Astrocyte of the hippocampus (primary cell): Measurements from ENCODE around the gene GLG1.
"Not testable (repeated sequence)": the region's sequence is repeated elsewhere in the genome, so short reads cannot be mapped to it uniquely, and the experiment has no call there.

Source experiments
- DNase-seq: peaks from one replicate; pipeline ENCODE4 v3.0.0; 2011; ENCODE audit warnings: low read depth, low spot score

GLG1 gene

GRCh38 chr16:74575175-74575806 lies 31.6 kb downstream of the GLG1 start:
- no peak for DNase-seq

DNA sequence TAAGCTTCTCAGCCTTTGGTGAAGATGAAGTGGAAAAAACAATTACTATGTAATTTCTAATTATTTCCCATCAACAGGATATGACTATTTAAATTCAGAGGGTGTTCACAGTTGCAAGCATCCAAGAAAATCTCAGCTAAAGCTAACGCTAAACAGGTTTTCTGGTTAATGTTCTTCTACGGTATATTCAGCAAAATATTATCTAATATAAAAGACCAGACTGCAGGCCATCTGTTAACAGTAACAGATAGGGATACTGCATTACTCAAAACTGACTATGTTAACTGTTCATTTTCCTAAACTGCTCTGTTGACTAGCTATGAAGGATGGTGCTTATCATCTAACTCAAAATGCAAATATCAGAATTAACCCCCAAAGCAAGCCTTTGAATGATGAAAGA lies 32.8 kb downstream of the GLG1 start:
- DNase-seq, result no peak

DNA sequence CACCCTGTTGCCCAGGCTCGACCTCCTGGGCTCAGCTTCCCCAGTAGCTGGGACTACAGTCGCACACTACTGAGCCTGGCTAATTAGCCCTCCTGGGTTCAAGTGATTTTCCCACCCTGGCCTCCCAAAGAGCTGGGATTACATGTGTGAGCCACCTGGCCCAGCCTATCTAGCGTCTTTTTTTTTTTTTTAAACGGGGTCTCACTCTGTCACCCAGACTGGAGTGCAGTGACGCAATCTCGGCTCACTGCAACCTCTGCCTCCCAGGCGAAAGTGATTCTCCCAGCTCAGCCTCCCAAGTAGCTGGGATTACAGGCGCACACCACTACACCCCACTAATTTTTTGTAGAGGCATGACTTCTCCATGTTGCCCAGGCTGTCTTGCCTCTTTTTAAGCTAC lies 33.3 kb downstream of the GLG1 start:
- no peak for DNase-seq

DNA sequence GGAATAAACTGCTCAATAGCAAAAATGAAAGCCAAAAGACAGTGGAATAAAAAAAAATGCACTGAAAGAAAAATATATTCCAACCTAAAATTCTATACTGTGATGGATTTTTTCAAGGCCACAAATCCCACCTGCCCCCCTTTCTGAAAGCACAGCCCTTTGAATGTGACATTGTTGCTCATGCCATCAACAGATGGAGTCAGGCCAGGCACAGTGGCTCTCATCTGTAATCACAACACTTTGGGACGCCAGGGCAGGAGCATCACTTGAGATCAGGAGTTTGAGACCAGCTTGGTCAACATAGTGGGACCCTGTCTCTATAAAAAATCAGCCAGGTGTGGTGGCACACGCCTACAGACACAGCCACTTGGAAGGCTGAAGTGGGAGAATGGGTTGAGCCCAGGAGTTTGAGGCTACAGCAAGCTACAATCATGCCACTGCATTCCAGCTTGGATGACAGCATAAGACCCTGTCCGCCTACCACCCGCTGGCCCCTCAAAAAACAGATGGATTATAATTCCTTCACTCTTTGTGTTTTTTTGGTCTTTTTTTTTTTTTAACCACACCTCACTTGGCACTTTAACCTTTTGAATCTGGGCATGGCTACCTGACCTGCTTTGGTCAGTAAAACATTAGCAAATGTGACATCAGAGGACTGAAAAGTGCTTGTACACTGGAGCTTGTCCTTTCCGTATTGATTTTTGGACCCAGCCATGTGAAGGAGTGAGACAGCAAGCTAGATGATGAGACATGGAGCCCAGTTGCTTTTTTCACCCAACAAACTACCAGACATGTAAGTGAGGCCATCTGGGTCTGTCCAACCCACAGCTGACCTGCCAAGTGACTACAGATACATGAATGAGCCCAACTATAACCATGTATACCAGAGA lies 36.3 kb downstream of the GLG1 start:
- no peak for DNase-seq

DNA sequence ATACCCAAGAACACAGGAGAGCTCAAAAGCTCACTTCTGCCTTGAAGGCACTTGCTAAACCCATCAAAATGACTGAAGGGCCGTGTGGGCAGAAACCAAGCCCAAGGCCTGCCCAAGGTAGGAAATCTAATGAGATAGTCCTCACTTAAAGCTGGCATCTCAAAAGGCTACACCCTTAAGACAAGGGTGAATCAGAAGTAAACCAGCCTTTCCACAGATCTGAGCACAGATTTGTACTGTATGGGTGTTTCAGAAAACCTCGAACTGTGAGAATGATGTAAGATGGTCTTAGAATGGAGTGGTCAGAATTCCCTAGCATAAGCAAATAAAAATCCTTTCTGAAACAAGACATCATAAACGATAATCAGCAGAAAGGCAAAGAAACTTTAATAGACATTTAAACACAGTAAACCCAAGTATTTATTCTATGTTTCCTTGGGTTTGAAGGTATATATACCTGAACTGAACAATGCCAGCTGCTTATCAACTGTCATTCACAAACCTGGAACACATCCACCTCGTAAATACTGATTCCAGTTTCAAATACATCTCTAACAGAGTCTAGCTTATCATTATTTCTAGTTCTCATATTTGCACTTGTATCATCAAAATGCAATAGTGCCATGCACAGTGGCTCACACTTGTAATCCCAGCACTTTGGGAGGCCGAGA lies 37.8 kb downstream of the GLG1 start:
- DNase-seq, result peak; percentile 21

DNA sequence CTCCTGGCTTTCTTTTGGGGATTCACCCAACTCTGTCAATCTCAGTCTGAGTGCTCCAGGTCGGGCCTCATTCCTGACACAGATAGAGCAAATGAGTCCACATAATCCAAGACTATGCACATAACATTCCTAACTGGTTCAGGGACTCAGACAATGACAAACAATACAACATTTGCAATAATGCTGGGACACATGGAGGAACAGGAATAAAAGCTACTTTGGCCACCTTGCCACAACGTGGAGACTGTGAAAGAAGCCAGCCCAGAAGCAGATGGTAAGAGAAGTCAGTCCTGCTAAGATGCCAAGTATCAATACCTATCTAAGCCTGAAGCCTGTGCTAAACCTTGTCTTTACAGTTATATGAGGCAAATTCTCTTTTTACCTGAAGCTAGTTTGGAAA lies 39.0 kb downstream of the GLG1 start:
- DNase-seq, result no peak

DNA sequence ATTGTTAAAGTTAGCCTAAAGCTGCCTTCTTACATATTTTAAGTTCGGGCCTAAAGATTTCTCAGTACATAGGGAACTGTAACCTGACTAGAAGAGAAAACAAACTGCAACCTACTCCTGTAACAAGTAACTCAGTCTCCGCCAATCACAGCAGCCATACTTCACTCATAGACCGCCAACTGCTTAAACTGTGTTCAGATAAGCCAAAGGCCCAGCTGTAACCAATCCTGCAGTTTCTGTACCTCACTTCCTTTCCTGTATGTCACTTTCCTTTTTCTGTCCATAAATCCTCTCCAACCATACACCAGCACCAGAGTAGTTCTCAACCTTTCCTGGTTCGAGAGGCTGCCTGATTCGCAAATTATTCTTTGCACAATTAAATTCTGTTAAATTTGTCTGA lies 41.5 kb downstream of the GLG1 start:
- no peak for DNase-seq

DNA sequence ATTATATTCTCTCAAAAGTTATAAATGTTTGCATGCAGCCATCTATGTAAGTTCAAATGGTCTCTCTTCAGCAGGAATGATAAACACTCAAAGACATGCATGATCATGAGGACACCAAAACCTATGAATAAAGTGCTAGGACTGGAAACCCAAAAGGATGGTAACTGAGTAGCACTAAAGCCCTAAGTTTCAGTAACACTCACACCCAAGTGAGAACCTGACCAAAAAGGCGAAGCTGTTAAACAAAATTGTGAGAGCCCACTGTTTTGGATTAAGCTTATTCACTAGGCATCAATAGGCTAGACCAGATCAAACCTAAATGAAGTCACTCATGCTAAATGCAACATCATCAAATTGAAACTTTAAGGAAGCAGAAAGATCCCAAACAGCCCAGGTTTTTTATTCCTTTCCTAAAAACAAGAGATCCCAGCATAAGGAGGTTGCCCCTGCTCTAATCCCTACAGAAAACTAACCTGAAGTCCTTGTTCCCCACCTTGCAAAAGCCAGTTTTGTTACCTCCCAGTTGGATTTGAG lies 42.4 kb downstream of the GLG1 start:
- no peak for DNase-seq

GRCh38 chr16:74563828-74564263 lies 43.1 kb downstream of the GLG1 start:
- peak; percentile 22 for DNase-seq

DNA sequence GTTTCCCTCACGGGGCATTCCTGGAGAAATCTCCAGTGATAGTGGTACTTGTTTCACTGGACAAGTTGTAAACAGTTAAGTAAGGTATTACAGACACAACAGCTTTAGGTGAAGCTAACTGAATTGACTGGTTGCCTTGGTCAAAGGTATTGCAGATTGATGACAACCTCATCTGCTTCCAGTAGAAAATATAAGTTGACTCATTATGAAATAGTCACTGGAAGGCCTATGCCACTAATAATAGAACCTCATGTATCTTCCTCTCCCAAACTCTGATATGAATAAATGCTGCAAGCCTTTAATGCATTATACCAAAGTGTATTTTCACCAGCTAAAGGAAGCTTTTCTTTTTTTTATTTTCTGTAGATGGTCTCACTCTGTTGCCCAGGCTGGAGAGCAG lies 44.8 kb downstream of the GLG1 start:
- DNase-seq, result no peak

GRCh38 chr16:74561626-74562025 lies 45.3 kb downstream of the GLG1 start:
- DNase-seq, result no peak

DNA sequence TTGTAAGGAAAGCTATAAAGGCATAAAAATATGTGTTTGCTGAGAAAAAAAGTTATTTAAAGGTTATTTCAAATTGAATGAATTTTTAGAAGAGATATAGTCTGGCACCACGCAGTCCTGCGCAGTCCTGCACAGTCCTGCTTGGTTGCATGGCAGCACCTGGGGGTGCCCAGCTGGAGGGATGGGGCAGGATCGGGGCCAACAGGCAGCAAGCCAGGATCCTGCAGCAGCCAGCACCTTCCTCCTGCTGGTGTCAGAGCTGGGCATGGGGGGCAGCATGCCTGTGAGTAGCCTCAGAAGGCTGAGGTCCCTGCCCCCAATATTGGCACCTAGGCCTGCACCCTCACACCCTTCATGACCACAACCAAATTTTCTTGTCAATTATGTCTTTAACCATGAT lies 46.0 kb downstream of the GLG1 start:
- no peak for DNase-seq

DNA sequence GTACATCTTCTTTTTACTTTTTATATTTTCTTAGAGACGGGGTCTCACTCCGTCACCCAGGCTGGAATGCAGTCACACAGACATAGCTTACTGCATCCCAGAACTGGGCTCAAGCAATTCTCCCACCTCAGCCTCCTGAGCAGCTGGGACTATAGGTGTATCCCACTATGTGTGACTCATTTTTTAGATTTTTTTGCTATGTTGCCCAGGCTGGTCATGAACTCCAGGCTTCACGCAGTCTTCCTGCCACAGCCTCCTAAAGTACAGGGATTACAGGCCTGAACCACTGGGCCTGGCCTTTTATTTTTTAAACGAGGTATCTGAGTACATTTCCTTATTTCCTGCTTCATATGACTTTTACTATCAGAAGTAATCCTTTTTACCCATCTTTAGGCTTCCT lies 48.0 kb downstream of the GLG1 start:
- no peak for DNase-seq

GRCh38 chr16:74557275-74557674 lies 49.6 kb downstream of the GLG1 start:
- no peak for DNase-seq

- peak; percentile 73 for DNase-seq
Observed at GRCh38 chr16:74556375-74556922, 50.5 kb downstream of the GLG1 start.

DNA sequence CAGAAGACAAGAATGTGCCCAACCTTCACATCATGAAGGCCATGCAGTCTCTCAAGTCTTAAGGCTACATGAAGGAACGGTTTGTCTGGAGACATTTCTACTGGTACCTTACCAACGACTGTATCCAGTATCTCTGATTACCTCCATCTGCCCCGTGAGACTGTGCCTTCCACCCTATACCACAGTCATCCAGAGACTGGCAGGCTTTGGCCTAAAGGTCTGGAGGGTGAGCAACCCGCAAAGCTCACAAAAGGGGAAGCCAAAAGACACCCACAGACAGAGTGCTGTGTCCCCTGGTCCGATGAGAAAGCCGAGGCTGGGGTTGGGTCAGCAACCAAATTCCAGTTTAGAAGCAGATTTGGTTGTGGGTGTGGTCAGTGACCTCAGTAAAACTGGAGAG lies 54.6 kb downstream of the GLG1 start:
- DNase-seq, result not testable (repeated sequence)

- DNase-seq, result not testable (repeated sequence)
Observed at GRCh38 chr16:74550227-74551019, 56.5 kb downstream of the GLG1 start.

DNA sequence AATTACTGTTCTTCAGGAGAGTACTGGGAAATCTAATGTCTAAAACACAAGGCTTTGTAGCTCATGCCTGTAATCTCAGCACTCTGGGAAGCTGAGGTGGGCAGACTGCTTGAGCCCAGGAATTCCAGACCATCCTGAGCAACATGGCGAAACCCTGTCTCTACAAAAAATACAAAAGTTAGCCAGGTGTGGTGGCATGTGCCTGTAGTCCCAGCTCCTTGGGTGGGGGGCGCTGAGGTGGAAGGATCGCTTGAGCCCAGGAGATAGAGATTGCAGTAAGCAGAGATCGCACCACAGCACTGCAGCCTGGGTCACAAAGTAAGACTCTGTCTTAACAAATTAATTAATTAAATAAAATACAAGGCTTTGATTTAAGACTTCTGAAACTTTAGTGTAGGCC lies 60.8 kb downstream of the GLG1 start:
- not testable (repeated sequence) for DNase-seq

DNA sequence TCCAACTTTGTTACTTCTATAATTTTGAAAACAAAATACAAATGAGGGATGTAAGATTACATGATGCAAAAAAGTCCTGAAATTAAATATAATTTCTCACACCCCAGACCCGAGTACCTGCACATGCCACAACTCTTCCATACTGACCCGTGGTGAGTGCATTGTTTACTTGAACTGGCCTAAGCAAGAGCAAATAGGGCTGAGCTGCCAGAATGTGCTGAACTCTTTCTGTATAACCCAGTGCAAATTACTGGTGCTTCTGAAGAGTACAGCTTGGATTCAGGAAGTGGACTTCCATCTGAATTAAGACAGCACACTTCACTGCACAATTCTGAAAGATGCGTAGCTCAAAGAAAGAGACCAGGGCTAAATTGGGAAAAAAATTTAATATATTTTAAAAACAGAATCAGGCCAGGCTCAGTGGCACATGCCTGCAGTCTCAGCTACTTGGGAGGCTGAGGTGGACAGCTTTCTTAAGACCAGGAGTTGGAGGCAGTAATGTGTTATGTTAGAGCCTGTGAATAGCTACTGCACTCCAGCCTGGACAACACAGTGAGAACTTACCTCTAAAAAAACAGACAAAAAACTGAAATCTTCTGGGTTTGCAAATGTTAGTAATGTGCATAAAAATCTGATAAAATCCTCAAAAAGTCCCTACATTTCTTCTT lies 63.9 kb downstream of the GLG1 start:
- DNase-seq, result not testable (repeated sequence)

- DNase-seq, result not testable (repeated sequence)
Observed at GRCh38 chr16:74540663-74541062, 66.3 kb downstream of the GLG1 start.

DNA sequence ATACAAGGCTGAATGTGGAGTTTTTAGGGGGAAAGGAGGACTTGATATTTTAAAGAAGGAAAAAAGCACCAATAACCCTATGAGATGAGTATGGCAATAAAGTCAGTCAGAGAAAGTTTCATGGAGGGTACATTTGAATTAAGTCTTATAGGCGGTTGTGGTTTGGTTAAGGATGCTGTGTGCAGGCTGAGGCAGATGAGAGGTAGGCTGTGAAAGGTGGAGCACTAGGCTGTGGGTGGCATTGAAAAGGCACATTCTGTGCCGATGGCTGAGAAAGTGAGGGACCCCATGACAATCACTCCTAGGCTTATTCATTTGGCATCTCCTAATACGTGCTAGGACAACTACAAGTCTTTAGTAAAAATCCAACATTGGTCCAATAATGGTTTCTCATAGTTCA lies 68.1 kb downstream of the GLG1 start:
- not testable (repeated sequence) for DNase-seq
